GM12801 (cell line): Measurements from ENCODE around the gene RCBTB1.

ENCODE experiments used
- CTCF ChIP-seq: IDR thresholded peaks from one replicate; pipeline ENCODE4 v1.5.1; 2011; ENCODE audit warnings: control low read depth; ENCODE audit not compliant: insufficient read length; ENCODE audit errors: extremely low read depth

The RCBTB1 gene

GRCh38 chr13:49594576-49594975, 9.2 kb upstream of the RCBTB1 start:
- no peak for TF ChIP-seq CTCF

GRCh38 chr13:49587311-49587847, 2.0 kb upstream of the RCBTB1 start:
- TF ChIP-seq CTCF: no peak

GRCh38 chr13:49586717-49587116, 1.4 kb upstream of the RCBTB1 start:
- TF ChIP-seq CTCF: no peak

- no peak for TF ChIP-seq CTCF
Measured at GRCh38 chr13:49584771-49585182, 581 bp downstream of the RCBTB1 start.

DNA sequence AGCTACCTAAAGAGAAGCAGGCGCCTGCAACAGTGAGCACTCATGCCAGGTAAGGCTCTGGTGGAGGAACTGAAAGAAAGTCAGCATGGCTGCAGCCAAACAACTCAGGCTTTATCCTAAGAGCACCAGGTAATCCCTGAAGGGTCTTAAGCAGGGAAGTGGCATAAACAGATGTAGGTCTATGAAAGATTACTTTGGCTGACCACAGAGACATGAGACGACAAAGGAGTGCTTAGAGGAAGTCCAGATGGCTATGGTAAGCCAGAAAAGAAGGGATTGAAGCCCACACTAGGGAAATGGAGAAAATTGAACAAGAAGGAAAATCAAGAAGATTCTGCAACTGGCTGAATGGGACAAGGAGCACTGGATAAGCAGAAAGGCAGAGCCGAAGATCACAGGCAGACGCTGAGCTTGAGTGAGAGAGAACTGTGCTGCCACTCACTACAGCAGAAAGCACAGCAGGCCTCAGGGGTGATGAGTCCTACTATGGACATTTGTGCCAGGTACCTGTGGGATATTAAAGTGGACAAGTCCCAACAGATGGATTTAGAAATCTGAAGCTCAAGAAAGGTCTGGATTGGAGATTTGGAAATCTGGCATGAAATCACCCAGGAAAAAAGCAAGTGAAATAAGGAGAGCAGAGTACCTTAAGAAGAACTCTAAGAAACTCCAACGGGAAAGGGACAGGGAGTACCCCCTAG, 4.2 kb downstream of the RCBTB1 start:
- TF ChIP-seq CTCF: no peak

- TF ChIP-seq CTCF: no peak
Measured at GRCh38 chr13:49579501-49579900, 5.9 kb downstream of the RCBTB1 start.

GRCh38 chr13:49571299-49572240, 13.8 kb downstream of the RCBTB1 start:
- TF ChIP-seq CTCF: no peak
